ENCODE data around the gene TECPR1.

GRCh38 chr7:98165827-98166667 is 86.0 kb downstream of the TECPR1 start:
- TF ChIP-seq CTCF (IDR thresholded peaks at IDR 0.05) (no peak), POLR2A (IDR thresholded peaks at IDR 0.05) (no peak)

All from lower leg skin (tissue), 3 donors.